Measurements from ENCODE around the gene COMMD4. TPM values are rescaled to one million over a fixed set of nuclear protein-coding genes. Genes with fewer than 3 reads are reported as not detected.

Gene COMMD4
- polyA plus RNA-seq, 6 donors from 2014 or later, result 27.1 to 47.4 (median 37.9) TPM

GRCh38 chr15:75352186-75353080 is 16.6 kb downstream of the COMMD4 start:
- Mint-ChIP-seq H3K4me1 (peaks cover 20 to 37% (median 29%) of the 10 kb centered on the region in 3 donors), H3K27ac (peak overlapping the region; percentile 70 to 100 (median 100)), H3K36me3 (peaks cover 6 to 15% of the 10 kb centered on the region in 2 donors), H3K27me3 (no peaks in the 10 kb centered on the region), H3K4me3 (no peak overlapping the region), H3K9me3 (peaks cover 4 to 24% (median 17%) of the 10 kb centered on the region in 7 donors)
- DNase-seq (no peak), ATAC-seq (ENCODE audit: low read depth in 2 of 2) (no peak)

DNA sequence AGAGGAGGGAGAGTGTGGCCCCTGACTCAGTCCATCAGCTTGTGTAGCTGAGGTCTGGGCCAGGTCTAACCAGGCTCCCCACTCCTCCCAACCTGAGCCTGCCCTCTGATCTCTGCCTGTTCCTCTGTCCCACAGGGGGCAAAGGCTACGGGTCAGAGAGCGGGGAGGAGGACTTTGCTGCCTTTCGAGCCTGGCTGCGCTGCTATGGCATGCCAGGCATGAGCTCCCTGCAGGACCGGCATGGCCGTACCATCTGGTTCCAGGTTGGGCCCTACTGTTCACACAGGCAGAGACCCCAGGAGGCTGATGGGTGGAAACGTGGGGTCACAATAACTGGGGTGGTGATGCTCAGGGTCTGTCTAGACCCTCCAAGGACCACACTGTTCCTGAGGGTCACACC is 17.7 kb downstream of the COMMD4 start:
- peak overlapping the region in 3 of 6 donors; percentile 80 to 99 (median 87) for H3K27ac Mint-ChIP-seq

DNA sequence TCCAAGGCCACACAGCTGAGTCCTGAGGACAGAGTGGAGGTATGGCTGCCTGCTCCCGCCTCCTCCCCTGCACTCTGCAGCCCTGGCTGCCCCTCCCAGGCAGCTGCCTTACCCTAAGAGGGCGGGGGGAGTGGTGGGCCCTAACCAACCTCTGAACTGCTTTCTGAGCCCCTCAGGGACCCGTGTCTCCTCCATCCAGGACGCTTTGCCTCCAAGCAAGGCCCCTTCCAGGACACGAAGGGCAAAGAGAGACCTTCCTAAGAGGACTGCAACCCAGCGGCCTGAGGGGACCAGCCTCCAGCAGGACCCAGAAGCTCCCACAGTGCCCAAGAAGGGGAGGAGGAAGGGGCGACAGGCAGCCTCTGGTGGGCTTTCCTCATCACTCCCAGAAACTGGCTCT is 18.6 kb downstream of the COMMD4 start:
- no peak for DNase-seq
- no peak overlapping the region for H3K4me3 Mint-ChIP-seq
- H3K27me3 Mint-ChIP-seq, result no peaks in the 10 kb centered on the region
- peaks cover 6 to 15% of the 10 kb centered on the region in 2 donors for H3K36me3 Mint-ChIP-seq
- ATAC-seq (ENCODE audit: low read depth in 2 of 2), result no peak
- peaks cover 16 to 24% (median 20%) of the 10 kb centered on the region in 3 donors for H3K4me1 Mint-ChIP-seq
- H3K27ac Mint-ChIP-seq, result peak overlapping the region in 5 of 6 donors; percentile 47 to 99 (median 87)
- H3K9me3 Mint-ChIP-seq, result peaks cover 4 to 17% (median 10%) of the 10 kb centered on the region in 7 donors

More for the DNA sequence above, 17.7 kb downstream of the COMMD4 start:
- peak overlapping the region in 2 of 8 donors; percentile 7 to 52 for H3K4me3 Mint-ChIP-seq
- ATAC-seq (ENCODE audit: low read depth in 2 of 2), result no peak
- H3K9me3 Mint-ChIP-seq, result peaks cover 4 to 21% (median 15%) of the 10 kb centered on the region in 7 donors
- peaks cover 16 to 29% (median 26%) of the 10 kb centered on the region in 3 donors for H3K4me1 Mint-ChIP-seq
- H3K36me3 Mint-ChIP-seq, result peaks cover 6 to 15% of the 10 kb centered on the region in 2 donors
- DNase-seq, result no peak
- H3K27me3 Mint-ChIP-seq, result no peaks in the 10 kb centered on the region

DNA sequence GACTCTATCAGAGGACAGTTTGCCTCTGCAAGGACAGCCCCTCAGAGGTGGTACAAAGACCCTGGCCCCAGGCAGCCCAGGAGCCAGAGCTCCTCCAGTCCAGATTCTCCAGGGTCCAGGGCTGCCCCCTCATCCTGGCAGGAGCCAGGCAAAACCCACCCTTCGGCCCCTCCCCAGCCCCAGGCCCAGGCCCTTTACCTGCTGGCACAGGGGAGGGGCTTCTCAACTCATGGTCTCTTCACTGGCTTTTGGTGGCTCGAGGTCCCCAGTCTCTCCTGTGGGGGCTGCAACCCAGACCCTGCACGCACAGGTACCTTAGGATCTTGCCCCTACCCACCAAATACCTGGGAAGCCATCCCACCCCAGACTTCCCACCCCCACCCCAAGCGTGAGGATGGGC is 19.5 kb downstream of the COMMD4 start:
- Mint-ChIP-seq H3K36me3 (peaks cover 1 to 8% of the 10 kb centered on the region in 2 donors), H3K9me3 (peaks cover 0 to 7% (median under 1%) of the 10 kb centered on the region in 7 donors), H3K27ac (peak overlapping the region in 2 of 6 donors; percentile 73 to 99), H3K4me3 (peak overlapping the region in 1 of 8 donors; percentile 51), H3K27me3 (no peaks in the 10 kb centered on the region), H3K4me1 (peaks cover 7 to 15% (median 10%) of the 10 kb centered on the region in 3 donors)
- DNase-seq, result no peak
- no peak for ATAC-seq (ENCODE audit: low read depth in 2 of 2)

DNA sequence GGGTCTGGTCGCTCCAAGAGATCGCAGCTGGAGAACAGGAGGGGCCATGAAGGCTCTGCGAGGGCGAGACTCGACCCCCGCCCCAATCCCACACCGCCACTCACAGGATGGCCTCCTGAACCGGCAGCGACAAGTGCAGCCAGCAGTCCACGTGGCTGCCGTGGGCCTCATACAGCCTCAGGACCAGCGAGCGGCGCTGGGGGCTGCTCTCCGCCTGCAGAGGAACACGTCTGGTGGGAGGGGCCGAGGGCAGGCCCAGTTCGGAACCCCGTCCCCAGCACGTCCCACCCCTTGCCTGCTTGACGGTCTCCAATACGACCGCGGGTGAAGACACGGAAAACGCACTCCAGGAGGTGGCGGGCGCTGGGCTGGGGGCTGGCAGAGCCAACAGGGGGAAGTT is 20.1 kb downstream of the COMMD4 start:
- Mint-ChIP-seq H3K9me3 (peaks cover 0 to 2% (median 0%) of the 10 kb centered on the region in 7 donors), H3K27ac (peak overlapping the region in 4 of 6 donors; percentile 39 to 99 (median 72)), H3K4me3 (peak overlapping the region in 1 of 8 donors; percentile 15), H3K4me1 (peaks cover 3 to 9% (median 4%) of the 10 kb centered on the region in 3 donors), H3K27me3 (no peaks in the 10 kb centered on the region), H3K36me3 (peaks cover 0 to 2% of the 10 kb centered on the region in 2 donors)
- DNase-seq (no peak), ATAC-seq (ENCODE audit: low read depth in 2 of 2) (no peak)

DNA sequence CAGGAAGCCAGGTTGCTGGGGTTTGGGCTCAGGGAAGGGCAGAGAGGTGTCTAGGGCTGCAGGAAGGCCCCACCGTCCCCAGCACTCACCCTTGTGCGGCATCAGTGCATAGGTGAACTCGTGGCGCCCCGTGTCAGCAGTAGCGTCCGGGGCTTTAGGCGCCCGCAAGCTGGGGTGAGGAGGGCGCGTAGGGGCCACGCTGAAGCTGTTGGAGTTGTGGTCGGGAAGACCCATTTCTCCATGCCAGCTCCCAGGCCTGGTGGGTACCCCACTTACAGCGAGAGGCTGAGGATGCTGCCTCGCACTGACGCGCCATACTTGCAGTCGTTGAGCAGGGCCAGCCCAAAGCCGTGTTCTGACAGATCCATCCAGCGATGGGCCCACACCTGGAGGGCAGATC is 20.7 kb downstream of the COMMD4 start:
- H3K9me3 Mint-ChIP-seq, result no peaks in the 10 kb centered on the region
- no peaks in the 10 kb centered on the region for H3K27me3 Mint-ChIP-seq
- H3K27ac Mint-ChIP-seq, result peak overlapping the region in 5 of 6 donors; percentile 21 to 99 (median 63)
- peaks cover 0 to 5% (median 0%) of the 10 kb centered on the region in 3 donors for H3K4me1 Mint-ChIP-seq
- peak overlapping the region in 1 of 8 donors; percentile 15 for H3K4me3 Mint-ChIP-seq
- H3K36me3 Mint-ChIP-seq, result no peaks in the 10 kb centered on the region
- DNase-seq (peak; percentile 24), ATAC-seq (ENCODE audit: low read depth in 2 of 2) (peak in 1 of 2 donors; percentile 4)

DNA sequence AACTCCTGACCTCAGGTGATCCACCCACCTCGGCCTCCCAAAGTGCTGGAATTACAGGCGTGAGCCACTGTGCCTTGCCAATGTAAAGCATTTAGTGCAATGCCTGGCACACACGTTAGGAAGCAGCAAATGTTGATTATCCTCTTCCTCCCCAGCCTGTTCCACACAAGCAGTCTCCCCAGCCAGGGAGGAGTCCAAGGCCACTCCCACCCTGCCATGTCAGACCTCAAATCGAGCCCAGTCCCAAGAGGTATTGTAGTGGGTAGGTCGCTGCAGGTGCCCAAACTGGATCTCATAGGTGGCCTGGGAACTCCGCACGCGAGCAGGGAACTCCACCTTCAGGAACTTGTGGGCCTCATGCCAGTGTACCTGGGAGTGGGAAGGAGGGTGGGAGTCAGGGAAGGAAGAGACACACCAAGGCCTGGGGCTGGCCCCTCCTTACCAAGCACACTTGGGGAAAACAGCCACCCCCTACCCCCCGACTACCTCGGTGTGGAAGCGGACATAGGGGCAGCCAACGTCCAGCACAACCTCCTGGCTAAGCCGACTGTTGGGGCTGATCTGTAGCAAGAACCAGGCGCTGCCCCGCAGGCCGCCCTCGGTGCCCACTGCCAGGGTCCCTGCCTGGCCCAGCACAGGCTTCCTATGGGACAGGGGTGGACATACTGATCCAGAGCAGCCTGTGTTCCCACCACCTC is 22.3 kb downstream of the COMMD4 start:
- no peaks in the 10 kb centered on the region for H3K27me3 Mint-ChIP-seq
- H3K27ac Mint-ChIP-seq, result peak overlapping the region in 4 of 6 donors; percentile 39 to 85 (median 50)
- no peaks in the 10 kb centered on the region for H3K9me3 Mint-ChIP-seq
- DNase-seq (no peak), ATAC-seq (ENCODE audit: low read depth in 2 of 2) (no peak)
- H3K36me3 Mint-ChIP-seq, result no peaks in the 10 kb centered on the region
- peak overlapping the region in 1 of 8 donors; percentile 18 for H3K4me3 Mint-ChIP-seq
- peaks cover 0 to 5% (median 0%) of the 10 kb centered on the region in 3 donors for H3K4me1 Mint-ChIP-seq

DNA sequence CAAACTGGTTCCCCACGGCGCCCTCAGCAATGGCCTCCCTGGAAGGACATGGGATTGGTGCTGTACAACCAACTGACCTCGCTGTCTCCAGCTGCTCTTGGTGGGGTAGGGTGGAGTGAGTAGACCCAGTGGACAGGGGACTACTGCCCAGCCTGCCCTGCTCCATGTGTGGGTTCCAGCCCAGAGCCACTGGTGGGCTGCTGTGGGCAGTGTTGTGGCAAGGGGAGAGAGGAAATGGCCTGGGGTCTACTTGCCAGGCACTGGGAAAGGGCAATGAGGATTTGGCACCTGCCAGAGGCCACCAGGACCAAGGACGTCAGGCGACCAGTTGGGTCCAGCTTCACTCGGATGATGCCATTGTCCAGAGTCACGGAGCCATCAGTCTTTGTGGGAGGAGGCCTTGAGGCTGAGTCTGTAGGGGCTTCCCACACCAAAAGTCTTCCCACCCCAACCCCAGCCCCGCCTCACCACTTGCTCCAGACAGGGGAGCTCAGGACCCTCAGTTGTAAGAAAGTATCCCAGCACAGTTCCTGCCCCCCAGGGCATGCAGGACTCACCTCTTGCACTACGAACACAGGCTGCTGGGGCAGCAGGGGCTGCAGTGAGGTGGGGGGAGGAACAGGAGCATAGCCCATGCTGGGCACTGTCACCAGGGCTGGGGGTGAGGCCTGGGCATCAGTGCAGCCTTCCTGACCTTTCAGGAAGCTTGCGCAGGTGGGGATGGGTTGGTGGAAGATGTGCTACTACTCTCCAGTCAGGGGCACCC is 23.1 kb downstream of the COMMD4 start:
- H3K36me3 Mint-ChIP-seq, result no peaks in the 10 kb centered on the region
- no peaks in the 10 kb centered on the region for H3K9me3 Mint-ChIP-seq
- H3K4me3 Mint-ChIP-seq, result peak overlapping the region in 1 of 8 donors; percentile 18
- peak overlapping the region in 2 of 6 donors; percentile 39 to 71 for H3K27ac Mint-ChIP-seq
- no peak for ATAC-seq (ENCODE audit: low read depth in 2 of 2)
- DNase-seq, result no peak
- H3K4me1 Mint-ChIP-seq, result peaks cover 0 to 5% (median 0%) of the 10 kb centered on the region in 3 donors
- H3K27me3 Mint-ChIP-seq, result no peaks in the 10 kb centered on the region

GRCh38 chr15:75359537-75360250 is 23.8 kb downstream of the COMMD4 start:
- DNase-seq (no peak), ATAC-seq (ENCODE audit: low read depth in 2 of 2) (no peak)
- no peaks in the 10 kb centered on the region for H3K27me3 Mint-ChIP-seq
- H3K27ac Mint-ChIP-seq, result no peak overlapping the region
- H3K4me1 Mint-ChIP-seq, result peaks cover 0 to 2% (median 0%) of the 10 kb centered on the region in 3 donors
- no peak overlapping the region for H3K4me3 Mint-ChIP-seq
- H3K9me3 Mint-ChIP-seq, result no peaks in the 10 kb centered on the region
- H3K36me3 Mint-ChIP-seq, result no peaks in the 10 kb centered on the region

- DNase-seq (no peak), ATAC-seq (ENCODE audit: low read depth in 2 of 2) (no peak)
- peak overlapping the region in 4 of 6 donors; percentile 29 to 90 (median 56) for H3K27ac Mint-ChIP-seq
- no peaks in the 10 kb centered on the region for H3K9me3 Mint-ChIP-seq
- H3K36me3 Mint-ChIP-seq, result no peaks in the 10 kb centered on the region
- H3K27me3 Mint-ChIP-seq, result no peaks in the 10 kb centered on the region
- no peaks in the 10 kb centered on the region for H3K4me1 Mint-ChIP-seq
- H3K4me3 Mint-ChIP-seq, result peak overlapping the region in 1 of 8 donors; percentile 35
Measured at GRCh38 chr15:75360391-75360790, 24.5 kb downstream of the COMMD4 start.

DNA sequence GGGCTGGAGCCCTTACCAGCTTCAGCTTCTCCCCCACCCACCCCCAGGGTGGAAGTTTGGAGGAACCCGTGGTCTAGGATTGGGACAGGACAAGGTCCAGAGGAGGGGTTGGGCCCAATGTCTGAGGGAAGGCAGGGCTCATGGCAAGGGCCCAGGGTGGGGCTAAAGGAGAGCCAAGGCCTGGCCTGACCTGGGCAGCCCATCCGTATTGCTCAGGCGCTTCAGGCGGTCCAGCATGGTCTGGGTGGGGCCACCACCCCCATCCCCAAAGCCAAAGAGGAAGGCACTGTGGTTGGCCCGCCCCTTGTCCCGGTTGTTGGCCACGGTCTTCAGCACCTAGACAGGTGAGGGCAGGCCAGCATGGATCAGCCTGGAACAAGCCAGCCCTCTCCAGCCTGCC is 25.0 kb downstream of the COMMD4 start:
- Mint-ChIP-seq H3K36me3 (no peaks in the 10 kb centered on the region), H3K4me3 (no peak overlapping the region)
- no peak for ATAC-seq (ENCODE audit: low read depth in 2 of 2)

GRCh38 chr15:75361361-75361988 is 25.6 kb downstream of the COMMD4 start:
- Mint-ChIP-seq H3K4me3 (no peak overlapping the region), H3K27ac (no peak overlapping the region), H3K4me1 (no peaks in the 10 kb centered on the region), H3K9me3 (no peaks in the 10 kb centered on the region), H3K36me3 (no peaks in the 10 kb centered on the region), H3K27me3 (no peaks in the 10 kb centered on the region)
- ATAC-seq (ENCODE audit: low read depth in 2 of 2) (no peak), DNase-seq (no peak)

More for the DNA sequence above, 25.0 kb downstream of the COMMD4 start:
- Mint-ChIP-seq H3K4me1 (no peaks in the 10 kb centered on the region), H3K27ac (peak overlapping the region in 3 of 6 donors; percentile 29 to 90 (median 65)), H3K27me3 (no peaks in the 10 kb centered on the region), H3K9me3 (no peaks in the 10 kb centered on the region)
- DNase-seq, result no peak
